SK-N-SH (cell line): ENCODE data around the gene AK5. TPM values are rescaled to one million over a fixed set of nuclear protein-coding genes. Genes with fewer than 3 reads are reported as not detected.

ENCODE experiments used
- CTCF ChIA-PET: fragments of 300-600, 350-600 bp; formaldehyde crosslinking; extraction: SDS; loops from one replicate; lab custom pipeline; 2021; lab: Yijun Ruan, JAX
- POLR2A ChIA-PET: fragments of 350-600 bp; sonication (Branson Sonifier 250); formaldehyde crosslinking; extraction: SDS; loops from one replicate; lab custom pipeline; 2020; ENCODE audit warnings: antibody characterized with exemption, inconsistent platforms; lab: Yijun Ruan, JAX
- DNase-seq: peaks from one replicate; pipeline ENCODE4 v3.0.0; 2012
- H2AFZ ChIP-seq: fragments of 200-600 bp; sonication (generic); 2 replicates; pipeline ENCODE4 v1.8.1; 2016; ENCODE audit warnings: antibody characterized with exemption, mild to moderate bottlenecking, low read depth
- H3F3A ChIP-seq: fragments of 200-600 bp; sonication (generic); replicated peaks from 2 replicates; pipeline ENCODE3; 2016; ENCODE audit warnings: antibody characterized with exemption, mild to moderate bottlenecking; ENCODE audit not compliant: insufficient read depth
- H3K27ac ChIP-seq, 2 experiments: fragments of 200-500 bp in 1 of 2; fragments of 200-600 bp in 1 of 2; sonication (Bioruptor generic) in 1 of 2; sonication (generic), shearing (Covaris generic) in 1 of 2; 2 replicates each; pipeline versions ENCODE4 v1.5.1 to v1.6.1; 2014 to 2016; ENCODE audit warnings: low read depth in 2 of 2, inconsistent platforms in 1 of 2, low read length in 1 of 2, mild to moderate bottlenecking in 1 of 2, mixed read lengths in 1 of 2
- H3K27me3 ChIP-seq: fragments of 200-600 bp; sonication (generic), shearing (Covaris generic); 2 replicates; pipeline ENCODE4 v1.6.1; 2016; ENCODE audit warnings: mixed run types; ENCODE audit not compliant: insufficient read depth
- H3K36me3 ChIP-seq, 2 experiments: fragments of 200-500 bp in 1 of 2; fragments of 200-600 bp in 1 of 2; sonication (Bioruptor generic) in 1 of 2; sonication (generic) in 1 of 2; replicated peaks in 1 of 2; 2 replicates each; pipeline versions ENCODE3 to v1.5.1; 2014 to 2016; ENCODE audit warnings: low read length in 1 of 2, mild to moderate bottlenecking in 1 of 2; ENCODE audit not compliant: insufficient read depth in 2 of 2, control insufficient read depth in 1 of 2
- H3K4me1 ChIP-seq, 2 experiments: fragments of 200-500 bp in 1 of 2; fragments of 200-600 bp in 1 of 2; sonication (Bioruptor generic) in 1 of 2; sonication (generic), shearing (Covaris generic) in 1 of 2; 2 replicates each; pipeline versions ENCODE4 v1.5.1 to v1.6.1; 2014 to 2016; ENCODE audit warnings: low read depth in 1 of 2, low read length in 1 of 2, mixed run types in 1 of 2; ENCODE audit not compliant: insufficient read depth in 2 of 2, control insufficient read depth in 1 of 2
- H3K4me2 ChIP-seq: fragments of 200-600 bp; sonication (generic), shearing (Covaris generic); 2 replicates; pipeline ENCODE4 v1.6.1; 2017; ENCODE audit warnings: mixed run types
- H3K4me3 ChIP-seq, 2 experiments: fragments of 200-500 bp in 1 of 2; fragments of 200-600 bp in 1 of 2; sonication (Bioruptor generic) in 1 of 2; sonication (generic), shearing (Covaris generic) in 1 of 2; 2 replicates each; pipeline versions ENCODE4 v1.5.1 to v1.8.1; 2014 to 2016; ENCODE audit warnings: low read depth in 2 of 2, inconsistent platforms in 1 of 2, low read length in 1 of 2, mild to moderate bottlenecking in 1 of 2, mixed read lengths in 1 of 2, moderate library complexity in 1 of 2
- H3K79me2 ChIP-seq: fragments of 200-600 bp; sonication (generic); 2 replicates; pipeline ENCODE4 v1.8.1; 2017; ENCODE audit warnings: mild to moderate bottlenecking; ENCODE audit not compliant: insufficient read depth
- H3K9ac ChIP-seq: fragments of 200-600 bp; sonication (generic); 2 replicates; pipeline ENCODE4 v1.6.1; 2017; ENCODE audit warnings: mixed run types
- H3K9me2 ChIP-seq: fragments of 200-600 bp; sonication (generic); 2 replicates; pipeline ENCODE4 v1.6.1; 2017; ENCODE audit warnings: mixed run types
- H3K9me3 ChIP-seq: fragments of 200-600 bp; sonication (generic); 2 replicates; pipeline ENCODE4 v1.6.1; 2017; ENCODE audit warnings: mixed run types, mild to moderate bottlenecking, moderate library complexity
- H4K20me1 ChIP-seq: fragments of 200-600 bp; sonication (generic); 2 replicates; pipeline ENCODE4 v1.6.1; 2017; ENCODE audit warnings: mild to moderate bottlenecking, mixed run types; ENCODE audit not compliant: insufficient read depth
- CHD2 ChIP-seq: fragments of 150-350 bp; IDR thresholded peaks from 2 replicates; pipeline ENCODE4 v1.6.1; 2018; ENCODE audit warnings: low read length; ENCODE audit not compliant: partially characterized antibody
- ELF1 ChIP-seq: IDR thresholded peaks from 2 replicates; pipeline ENCODE4 v1.4.0; 2012
- FOXJ3 ChIP-seq: sonication (generic); formaldehyde crosslinking; IDR thresholded peaks from 2 replicates; pipeline ENCODE4 v1.5.1; 2020; ENCODE audit warnings: mild to moderate bottlenecking, missing genetic modification reagents
- FOXM1 ChIP-seq: IDR thresholded peaks from 2 replicates; pipeline ENCODE4 v1.4.0; 2012; ENCODE audit warnings: low read depth, mild to moderate bottlenecking
- JUND ChIP-seq: IDR thresholded peaks from 2 replicates; pipeline ENCODE4 v1.4.0; 2012
- MEF2A ChIP-seq: IDR thresholded peaks from 2 replicates; pipeline ENCODE4 v1.4.0; 2012; ENCODE audit warnings: low read depth, borderline replicate concordance
- MXI1 ChIP-seq: IDR thresholded peaks from 2 replicates; pipeline ENCODE4 v1.6.1; 2012; ENCODE audit warnings: mild to moderate bottlenecking, low read depth, low read length, improper control_type of control experiment
- POLR2AphosphoS5 ChIP-seq: IDR thresholded peaks from 2 replicates; pipeline ENCODE4 v1.6.1; 2012; ENCODE audit warnings: low read depth, low read length
- RFX5 ChIP-seq: IDR thresholded peaks from 2 replicates; pipeline ENCODE4 v1.6.1; 2012; ENCODE audit warnings: mild to moderate bottlenecking, improper control_type of control experiment, low read length
- RXRA ChIP-seq: IDR thresholded peaks from 2 replicates; pipeline ENCODE4 v1.4.0; 2012; ENCODE audit warnings: low read depth, mild to moderate bottlenecking, borderline replicate concordance
- TAF1 ChIP-seq: IDR thresholded peaks from 2 replicates; pipeline ENCODE4 v1.6.1; 2012; ENCODE audit warnings: low read depth, mild to moderate bottlenecking, low read length, moderate library complexity, borderline replicate concordance
- TEAD4 ChIP-seq: IDR thresholded peaks from 2 replicates; pipeline ENCODE4 v1.4.0; 2012; ENCODE audit warnings: mild to moderate bottlenecking, borderline replicate concordance; ENCODE audit not compliant: insufficient read depth
- YY1 ChIP-seq: IDR thresholded peaks from 2 replicates; pipeline ENCODE4 v1.4.0; 2012; ENCODE audit warnings: low read depth, mild to moderate bottlenecking
- WGBS: methylation state at CpG from one replicate; pipeline ENCODE4 v1.1.6; 2017; ENCODE audit warnings: low lambda C conversion rate; 5-methylcytosine and 5-hydroxymethylcytosine counted together
- polyA plus RNA-seq, 3 experiments: library from polyadenylated mRNA; depleted of rRNA; stranded (reverse); fragments of >200 nt; gene quantifications; 2 replicates each; pipeline ENCODE4 v1.2.3, GENCODE V29; 2012
- TF ChIP-seq, protein P1 (sequence below): IDR thresholded peaks from 2 replicates; pipeline ENCODE4; 2012
- TF ChIP-seq, protein P2 (sequence below): IDR thresholded peaks from 2 replicates; pipeline ENCODE4 v1.6.1; 2012; ENCODE audit warnings: mild to moderate bottlenecking, low read depth, low read length, moderate library complexity
- TF ChIP-seq, protein P3 (sequence below): IDR thresholded peaks from 2 replicates; pipeline ENCODE4 v1.4.0; 2012; ENCODE audit warnings: low read depth, borderline replicate concordance

AK5 gene
- polyA plus RNA-seq, 1 of the 3 experiments (the other 2 are of a cell fraction), result 22.9 TPM

DNA sequence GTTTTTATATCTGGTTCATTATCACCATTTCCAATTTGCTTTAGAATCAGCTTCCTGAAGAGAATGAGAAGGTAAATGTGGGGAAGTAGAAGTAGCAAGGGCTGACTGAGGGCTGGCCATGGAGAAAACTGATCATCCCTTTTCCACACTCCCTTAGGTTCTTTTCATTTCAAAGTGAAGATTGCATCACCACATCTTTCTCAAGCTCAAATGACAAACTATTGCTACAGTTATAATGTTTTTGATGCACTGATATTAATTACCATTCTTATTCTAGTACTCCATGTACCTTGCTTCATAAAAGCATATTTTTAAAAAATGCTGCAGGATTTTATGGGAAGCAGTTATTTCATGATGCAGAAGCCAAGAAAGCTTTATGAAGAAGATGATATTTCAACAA is 7.9 kb upstream of the AK5 start:
- H3K27me3 ChIP-seq, result no peaks in the 10 kb centered on the region
- no peak for TF ChIP-seq FOXJ3 (CRISPR knock-in tag)
- no peak for TF ChIP-seq RXRA
- TF ChIP-seq ELF1, result no peak
- TF ChIP-seq, protein P1, sequence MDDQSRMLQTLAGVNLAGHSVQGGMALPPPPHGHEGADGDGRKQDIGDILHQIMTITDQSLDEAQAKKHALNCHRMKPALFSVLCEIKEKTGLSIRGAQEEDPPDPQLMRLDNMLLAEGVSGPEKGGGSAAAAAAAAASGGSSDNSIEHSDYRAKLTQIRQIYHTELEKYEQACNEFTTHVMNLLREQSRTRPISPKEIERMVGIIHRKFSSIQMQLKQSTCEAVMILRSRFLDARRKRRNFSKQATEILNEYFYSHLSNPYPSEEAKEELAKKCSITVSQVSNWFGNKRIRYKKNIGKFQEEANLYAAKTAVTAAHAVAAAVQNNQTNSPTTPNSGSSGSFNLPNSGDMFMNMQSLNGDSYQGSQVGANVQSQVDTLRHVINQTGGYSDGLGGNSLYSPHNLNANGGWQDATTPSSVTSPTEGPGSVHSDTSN, result no peak
- TF ChIP-seq, protein P2, sequence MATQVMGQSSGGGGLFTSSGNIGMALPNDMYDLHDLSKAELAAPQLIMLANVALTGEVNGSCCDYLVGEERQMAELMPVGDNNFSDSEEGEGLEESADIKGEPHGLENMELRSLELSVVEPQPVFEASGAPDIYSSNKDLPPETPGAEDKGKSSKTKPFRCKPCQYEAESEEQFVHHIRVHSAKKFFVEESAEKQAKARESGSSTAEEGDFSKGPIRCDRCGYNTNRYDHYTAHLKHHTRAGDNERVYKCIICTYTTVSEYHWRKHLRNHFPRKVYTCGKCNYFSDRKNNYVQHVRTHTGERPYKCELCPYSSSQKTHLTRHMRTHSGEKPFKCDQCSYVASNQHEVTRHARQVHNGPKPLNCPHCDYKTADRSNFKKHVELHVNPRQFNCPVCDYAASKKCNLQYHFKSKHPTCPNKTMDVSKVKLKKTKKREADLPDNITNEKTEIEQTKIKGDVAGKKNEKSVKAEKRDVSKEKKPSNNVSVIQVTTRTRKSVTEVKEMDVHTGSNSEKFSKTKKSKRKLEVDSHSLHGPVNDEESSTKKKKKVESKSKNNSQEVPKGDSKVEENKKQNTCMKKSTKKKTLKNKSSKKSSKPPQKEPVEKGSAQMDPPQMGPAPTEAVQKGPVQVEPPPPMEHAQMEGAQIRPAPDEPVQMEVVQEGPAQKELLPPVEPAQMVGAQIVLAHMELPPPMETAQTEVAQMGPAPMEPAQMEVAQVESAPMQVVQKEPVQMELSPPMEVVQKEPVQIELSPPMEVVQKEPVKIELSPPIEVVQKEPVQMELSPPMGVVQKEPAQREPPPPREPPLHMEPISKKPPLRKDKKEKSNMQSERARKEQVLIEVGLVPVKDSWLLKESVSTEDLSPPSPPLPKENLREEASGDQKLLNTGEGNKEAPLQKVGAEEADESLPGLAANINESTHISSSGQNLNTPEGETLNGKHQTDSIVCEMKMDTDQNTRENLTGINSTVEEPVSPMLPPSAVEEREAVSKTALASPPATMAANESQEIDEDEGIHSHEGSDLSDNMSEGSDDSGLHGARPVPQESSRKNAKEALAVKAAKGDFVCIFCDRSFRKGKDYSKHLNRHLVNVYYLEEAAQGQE, result no peak
- no peak for TF ChIP-seq TAF1
- no peak for TF ChIP-seq RFX5
- no peak for TF ChIP-seq MXI1
- TF ChIP-seq MEF2A, result no peak
- no peak for TF ChIP-seq FOXM1
- peaks cover 9% of the 10 kb centered on the region for H3F3A ChIP-seq
- peaks cover 0 to 9% of the 10 kb centered on the region in 2 experiments; a peak in 3 of 4 replicates for H3K4me1 ChIP-seq
- no peak overlapping the region for H3K4me2 ChIP-seq
- DNase-seq, result no peak
- no peaks in the 10 kb centered on the region for H3K9me2 ChIP-seq
- H3K79me2 ChIP-seq, result no peaks in the 10 kb centered on the region
- no peak overlapping the region for H2AFZ ChIP-seq
- no peaks in the 10 kb centered on the region for H4K20me1 ChIP-seq
- ChIA-PET POLR2A (no interaction called here), CTCF (no interaction called here)
- H3K9me3 ChIP-seq, result no peaks in the 10 kb centered on the region
- H3K27ac ChIP-seq, result no peak overlapping the region
- no peak overlapping the region for H3K4me3 ChIP-seq
- H3K9ac ChIP-seq, result no peak overlapping the region
- H3K36me3 ChIP-seq, result no peaks in the 10 kb centered on the region

DNA sequence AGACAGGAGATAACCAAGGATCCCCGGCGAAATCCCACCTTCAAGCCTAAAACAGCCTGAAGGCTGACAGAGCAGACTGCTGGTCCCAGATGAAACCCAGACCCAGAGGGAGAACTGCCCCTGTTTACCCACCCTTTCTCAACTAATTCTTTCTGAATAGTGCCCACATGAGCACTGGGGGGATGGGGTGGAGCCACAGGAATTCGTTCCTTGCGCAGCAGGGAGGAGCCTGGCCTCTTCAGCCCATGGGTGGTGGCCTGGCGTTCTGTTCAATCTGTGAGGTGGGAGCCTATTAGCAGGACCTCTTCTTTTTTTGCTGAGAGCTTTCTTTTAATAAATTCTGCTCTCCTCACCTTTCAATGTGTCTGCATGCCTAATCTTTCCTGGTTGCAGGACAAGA is 6.6 kb upstream of the AK5 start:
- DNase-seq, result no peak
- H3K79me2 ChIP-seq, result no peaks in the 10 kb centered on the region
- no peak overlapping the region for H3K4me3 ChIP-seq
- ChIA-PET CTCF (interaction anchor here (0.7 to 0.9 kb wide), 2 partner anchors 9 to 258 kb away, joined by 3 read pairs; no protein-coding TSS in a partner anchor), POLR2A (no interaction called here)
- H3K27me3 ChIP-seq, result no peaks in the 10 kb centered on the region
- H3K36me3 ChIP-seq, result no peaks in the 10 kb centered on the region
- 92% methylated on average over 5 of the region's 5 CpGs for WGBS
- no peaks in the 10 kb centered on the region for H3K9me2 ChIP-seq
- H3K9ac ChIP-seq, result no peak overlapping the region
- H3F3A ChIP-seq, result peaks cover 9% of the 10 kb centered on the region
- H3K27ac ChIP-seq, result no peak overlapping the region
- no peak overlapping the region for H3K4me2 ChIP-seq
- H4K20me1 ChIP-seq, result no peaks in the 10 kb centered on the region
- H3K4me1 ChIP-seq, result peaks cover 0 to 9% of the 10 kb centered on the region in 2 experiments; a peak in 2 of 4 replicates
- H3K9me3 ChIP-seq, result no peaks in the 10 kb centered on the region
- no peak overlapping the region for H2AFZ ChIP-seq
- TF ChIP-seq TEAD4 (no peak), ELF1 (no peak), MEF2A (no peak), JUND (no peak), YY1 (no peak), POLR2AphosphoS5 (no peak), CHD2 (no peak), FOXJ3 (CRISPR knock-in tag) (no peak), FOXM1 (no peak)
- TF ChIP-seq, protein P2, result no peak
- TF ChIP-seq, protein P3, sequence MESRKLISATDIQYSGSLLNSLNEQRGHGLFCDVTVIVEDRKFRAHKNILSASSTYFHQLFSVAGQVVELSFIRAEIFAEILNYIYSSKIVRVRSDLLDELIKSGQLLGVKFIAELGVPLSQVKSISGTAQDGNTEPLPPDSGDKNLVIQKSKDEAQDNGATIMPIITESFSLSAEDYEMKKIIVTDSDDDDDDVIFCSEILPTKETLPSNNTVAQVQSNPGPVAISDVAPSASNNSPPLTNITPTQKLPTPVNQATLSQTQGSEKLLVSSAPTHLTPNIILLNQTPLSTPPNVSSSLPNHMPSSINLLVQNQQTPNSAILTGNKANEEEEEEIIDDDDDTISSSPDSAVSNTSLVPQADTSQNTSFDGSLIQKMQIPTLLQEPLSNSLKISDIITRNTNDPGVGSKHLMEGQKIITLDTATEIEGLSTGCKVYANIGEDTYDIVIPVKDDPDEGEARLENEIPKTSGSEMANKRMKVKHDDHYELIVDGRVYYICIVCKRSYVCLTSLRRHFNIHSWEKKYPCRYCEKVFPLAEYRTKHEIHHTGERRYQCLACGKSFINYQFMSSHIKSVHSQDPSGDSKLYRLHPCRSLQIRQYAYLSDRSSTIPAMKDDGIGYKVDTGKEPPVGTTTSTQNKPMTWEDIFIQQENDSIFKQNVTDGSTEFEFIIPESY, result no peak
